HTERT RPE-1 (cell line): ENCODE results near the gene FTO.

Source experiments
- in situ Hi-C: fragments of 300-500 bp; cut with MboI; formaldehyde crosslinking; loops from 4 replicates; pipeline ENCODE4 v1.14.3; 2020; ENCODE audit warnings: low sequenced_read_pairs

FTO gene

DNA sequence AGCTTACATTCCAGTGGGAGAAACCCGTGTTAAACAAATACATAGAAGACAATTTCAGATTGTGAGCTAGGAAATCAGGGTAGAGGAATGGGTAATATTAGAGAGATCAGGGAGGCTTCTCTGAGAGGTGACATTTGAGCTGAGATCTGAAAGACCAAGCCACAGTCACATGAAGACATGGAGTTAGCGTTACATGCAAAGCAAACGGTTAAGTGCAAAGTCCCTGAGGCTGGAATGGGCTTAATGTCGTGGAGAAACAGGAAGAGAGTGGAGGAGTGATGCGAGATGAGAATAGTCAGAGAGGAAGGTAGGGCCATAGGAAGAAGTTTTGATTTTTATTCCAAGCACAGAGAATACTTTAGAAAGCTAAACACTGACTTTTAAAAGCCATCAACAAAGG is 336.5 kb downstream of the FTO start:
- in situ Hi-C loops, result no loop called here

- in situ Hi-C loops, result no loop called here
Measured at GRCh38 chr16:54040975-54041374, 337.0 kb downstream of the FTO start.

GRCh38 chr16:54048586-54049495 is 344.9 kb downstream of the FTO start:
- in situ Hi-C loops, result no loop called here

GRCh38 chr16:54049591-54050458 is 345.9 kb downstream of the FTO start:
- in situ Hi-C loops, result no loop called here

GRCh38 chr16:54050459-54051210 is 346.7 kb downstream of the FTO start:
- in situ Hi-C loops, result no loop called here

DNA sequence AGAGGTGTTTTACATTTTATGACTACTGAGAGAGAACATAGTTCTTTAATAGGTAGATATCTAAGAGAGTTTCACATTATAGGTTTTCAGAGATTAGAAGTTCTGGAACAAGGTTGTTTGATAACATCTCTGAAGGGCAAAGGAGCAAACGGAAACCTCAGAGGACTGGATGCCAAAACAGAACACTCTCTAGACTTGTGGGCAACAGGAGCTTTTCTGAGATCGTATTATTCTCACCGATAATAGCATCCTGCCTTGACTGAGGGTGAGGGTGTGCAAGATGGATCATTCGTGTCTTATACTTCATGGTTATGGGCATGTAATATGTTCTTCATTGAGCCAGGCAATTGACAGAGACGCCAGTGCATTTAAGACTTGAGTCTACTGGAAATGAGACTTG is 347.9 kb downstream of the FTO start:
- in situ Hi-C loops, result no loop called here

DNA sequence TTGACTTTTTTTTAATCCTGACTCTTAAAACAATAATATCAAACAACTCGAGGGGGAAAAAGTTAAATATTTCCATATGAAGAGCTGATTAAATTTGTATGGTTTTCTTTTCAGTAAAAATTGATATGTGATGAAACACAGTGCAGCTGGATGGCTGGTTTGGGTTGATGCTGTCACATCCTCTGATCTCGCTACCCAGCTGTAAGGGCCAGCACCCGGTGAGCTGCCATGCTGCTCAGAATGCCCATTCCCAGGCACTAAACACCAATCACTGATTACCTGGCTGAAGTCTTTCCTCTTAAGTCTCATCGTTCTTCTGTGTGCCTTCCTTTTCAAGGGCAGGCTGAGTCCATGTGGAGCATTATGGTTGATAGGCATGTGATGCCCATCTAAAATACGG is 348.3 kb downstream of the FTO start:
- in situ Hi-C loops, result no loop called here

GRCh38 chr16:54053891-54054820 is 350.2 kb downstream of the FTO start:
- in situ Hi-C loops, result no loop called here

- in situ Hi-C loops, result no loop called here
Measured at GRCh38 chr16:54055191-54055590, 351.2 kb downstream of the FTO start.

DNA sequence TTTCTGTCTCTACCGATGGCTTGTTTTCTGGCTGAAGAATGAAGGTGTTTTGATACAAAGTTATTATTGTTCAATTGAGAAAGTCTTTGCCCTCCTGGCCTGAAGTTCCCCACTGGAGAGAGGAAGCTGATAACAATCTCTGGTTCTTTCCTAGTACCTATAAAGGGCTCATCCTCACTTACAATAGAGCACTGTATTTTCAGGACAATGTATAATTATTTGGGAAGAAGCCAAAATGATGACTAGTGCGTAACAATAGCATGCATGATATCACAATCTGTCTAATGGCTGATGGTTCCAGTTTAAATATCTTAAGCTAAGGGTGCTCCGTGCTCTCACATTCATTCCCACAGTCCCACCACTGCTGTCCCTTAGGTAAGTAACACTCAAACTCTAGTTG is 351.9 kb downstream of the FTO start:
- in situ Hi-C loops, result no loop called here

DNA sequence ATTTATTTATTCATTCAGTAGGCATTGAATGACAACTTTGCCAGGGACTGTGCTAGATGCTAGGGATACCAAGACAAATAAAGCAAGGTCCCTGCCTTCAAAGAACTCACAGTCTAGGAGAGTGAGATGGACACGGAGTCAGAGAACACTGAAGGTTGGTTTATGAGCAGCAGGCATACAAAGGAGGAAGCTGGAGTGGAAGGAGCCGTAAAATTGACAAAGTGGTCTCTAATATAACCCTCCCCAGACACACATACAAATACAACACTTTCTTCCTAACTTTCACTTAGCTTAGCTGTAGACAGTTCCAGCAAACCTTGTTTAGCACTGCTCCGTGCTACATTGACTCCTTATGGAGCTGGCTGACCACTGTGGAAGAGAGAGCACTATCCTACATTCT is 353.0 kb downstream of the FTO start:
- in situ Hi-C loops, result no loop called here

GRCh38 chr16:54059319-54059718 is 355.4 kb downstream of the FTO start:
- in situ Hi-C loops, result no loop called here

DNA sequence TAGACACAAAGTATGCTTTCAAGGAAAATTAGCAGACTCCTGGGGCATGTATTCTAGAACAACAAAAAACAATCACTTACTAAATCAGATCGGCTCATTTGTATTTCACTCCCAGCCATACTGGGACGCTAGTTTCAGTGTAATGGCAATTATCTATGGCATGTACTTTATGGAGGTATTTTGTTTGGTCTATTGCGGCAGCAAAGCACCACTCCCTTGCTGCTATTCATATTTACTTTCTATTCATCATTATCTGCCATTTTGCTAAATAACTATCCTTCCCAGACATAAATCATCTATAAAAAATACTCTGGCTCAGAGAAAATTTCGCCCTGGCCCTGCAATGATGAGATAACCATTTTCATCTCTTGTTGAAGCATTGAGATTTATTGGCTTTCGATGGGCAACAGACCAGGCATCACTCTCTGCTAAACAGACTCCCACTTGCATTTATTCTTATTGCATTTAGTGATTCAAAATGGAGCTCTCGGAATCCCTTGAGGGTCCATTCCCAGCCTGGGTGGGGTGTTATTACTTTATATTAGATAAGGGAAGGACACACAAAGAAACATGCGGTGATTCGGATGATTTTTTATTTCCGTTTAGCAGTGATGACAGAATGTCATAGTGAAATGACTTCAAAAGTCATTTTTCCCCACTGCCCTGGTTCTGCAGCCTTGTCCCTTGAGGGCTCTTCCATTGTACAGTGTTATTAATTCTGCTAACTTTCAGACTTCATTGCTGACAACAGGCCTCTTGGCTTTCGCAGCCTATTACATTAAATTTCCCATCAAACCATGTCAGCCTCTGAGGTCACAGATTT is 356.9 kb downstream of the FTO start:
- in situ Hi-C loops, result no loop called here

GRCh38 chr16:54061454-54061853 is 357.5 kb downstream of the FTO start:
- in situ Hi-C loops, result no loop called here

DNA sequence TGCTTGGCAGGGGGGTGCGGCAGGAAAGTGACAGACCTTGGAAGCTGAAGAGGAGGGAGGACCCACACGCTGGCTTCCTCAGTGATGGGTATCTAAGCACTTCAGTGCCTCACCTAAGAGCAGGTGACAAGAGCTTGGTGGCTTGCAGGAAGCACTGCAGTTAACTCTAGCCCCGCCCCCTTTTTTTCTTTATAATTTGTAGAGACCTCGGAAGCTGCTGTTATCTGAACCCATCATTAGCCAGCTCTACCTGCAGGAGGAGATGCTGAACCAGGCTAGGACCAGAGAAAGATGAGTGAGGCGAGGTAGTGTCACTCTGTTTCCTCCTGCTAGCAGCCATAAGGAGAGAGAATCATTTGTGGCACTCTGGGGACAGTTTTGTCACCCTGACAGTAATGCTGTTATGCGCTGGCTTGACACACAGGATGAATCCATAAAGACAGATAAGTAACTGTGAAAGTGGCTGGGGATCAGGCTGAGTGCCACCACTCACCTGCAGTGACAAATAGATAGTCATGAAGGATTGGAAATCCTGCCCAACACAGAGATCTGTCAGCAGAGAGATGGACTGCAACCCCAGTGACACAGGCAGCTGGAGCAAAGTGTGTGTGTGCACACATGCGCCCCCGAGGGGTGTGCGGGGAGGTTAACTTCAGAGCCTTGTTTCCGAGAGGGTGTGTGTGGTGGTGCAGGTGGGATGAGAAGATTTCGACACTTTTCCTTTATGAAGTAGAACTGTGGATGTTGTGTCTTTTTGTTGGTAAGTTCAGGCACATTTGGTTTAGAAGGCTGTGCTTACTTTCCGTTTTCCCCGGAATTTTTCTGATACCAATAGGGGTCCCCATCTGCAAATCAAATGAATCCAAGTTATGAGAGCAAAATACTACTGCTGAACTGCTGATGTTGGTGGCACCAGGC is 358.7 kb downstream of the FTO start:
- in situ Hi-C loops, result no loop called here

GRCh38 chr16:54063279-54063773 is 359.4 kb downstream of the FTO start:
- in situ Hi-C loops, result no loop called here

DNA sequence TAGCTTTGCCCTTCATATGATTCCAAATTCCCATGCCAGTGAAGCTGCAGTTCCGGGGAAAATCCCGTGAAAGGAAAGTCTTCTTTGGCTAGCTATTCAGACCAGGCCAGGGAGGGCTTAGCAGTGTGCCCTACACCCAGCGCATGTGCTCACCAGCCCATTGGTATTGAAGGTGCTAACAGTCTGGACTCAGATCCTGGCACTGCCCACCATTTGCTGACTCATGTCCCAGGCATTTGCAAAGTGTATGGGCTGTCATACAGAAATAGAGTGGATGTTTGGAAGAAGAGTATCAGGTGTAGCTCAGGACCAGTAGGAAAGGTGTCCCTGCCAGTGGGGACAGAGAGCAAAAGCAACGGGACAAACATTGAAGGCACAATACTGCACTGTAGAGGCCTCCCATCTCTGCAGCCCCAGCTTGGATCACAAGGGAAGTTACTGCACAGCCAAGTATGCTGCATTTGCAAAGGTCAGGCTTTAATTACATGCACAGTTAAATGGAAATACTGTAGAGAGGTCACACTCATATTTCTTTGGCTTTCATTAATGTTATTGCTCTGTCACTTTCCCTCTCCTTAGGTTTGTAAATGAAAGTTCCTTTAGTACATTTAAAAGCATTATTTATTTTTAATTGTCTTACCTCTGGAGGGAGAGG is 362.6 kb downstream of the FTO start:
- in situ Hi-C loops, result no loop called here
